SU-DHL-6 (cell line): Measurements from ENCODE around the gene STPG2.

Experiments used
- H2AFZ ChIP-seq: fragments of 200-600 bp; sonication (generic); 2 replicates; pipeline ENCODE4 v1.6.1; 2014; ENCODE audit warnings: low read depth, mild to moderate bottlenecking, moderate library complexity, mixed read lengths, antibody characterized with exemption, low read length; ENCODE audit not compliant: severe bottlenecking
- H3F3A ChIP-seq: fragments of 200-600 bp; shearing (Covaris generic); 2 replicates; pipeline ENCODE4 v1.6.0; 2016; ENCODE audit warnings: antibody characterized with exemption, mild to moderate bottlenecking; ENCODE audit not compliant: insufficient read depth
- H3K27ac ChIP-seq: fragments of 200-600 bp; sonication (generic); 2 replicates; pipeline ENCODE4 v1.5.1; 2016; ENCODE audit warnings: low read depth, mild to moderate bottlenecking, low read length, moderate library complexity, mixed read lengths
- H3K27me3 ChIP-seq: fragments of 200-600 bp; sonication (generic), shearing (Covaris generic); 2 replicates; pipeline ENCODE4 v1.6.0; 2014; ENCODE audit warnings: mild to moderate bottlenecking, low read length
- H3K36me3 ChIP-seq: fragments of 200-600 bp; sonication (generic); 2 replicates; pipeline ENCODE4 v1.6.1; 2014; ENCODE audit warnings: mild to moderate bottlenecking, low read length, mixed read lengths
- H3K4me2 ChIP-seq: fragments of 300-600, 200-600 bp; shearing (Covaris generic), sonication (generic); 2 replicates; pipeline ENCODE4 v1.6.0; 2014; ENCODE audit warnings: low read length, low read depth, mild to moderate bottlenecking; ENCODE audit not compliant: poor library complexity, severe bottlenecking
- H3K4me3 ChIP-seq: fragments of 200-600 bp; sonication (generic); 2 replicates; pipeline ENCODE4 v1.5.1; 2014; ENCODE audit warnings: antibody characterized with exemption, low read length, mild to moderate bottlenecking, mixed read lengths; ENCODE audit not compliant: insufficient read depth, poor library complexity, severe bottlenecking
- H3K79me2 ChIP-seq: fragments of 200-600 bp; sonication (generic); 2 replicates; pipeline ENCODE4 v1.6.1; 2014; ENCODE audit warnings: mild to moderate bottlenecking, low read length, moderate library complexity; ENCODE audit not compliant: insufficient read depth
- H3K9ac ChIP-seq: fragments of 200-600 bp; sonication (generic); 2 replicates; pipeline ENCODE4 v1.7.0; 2014; ENCODE audit warnings: mild to moderate bottlenecking, low read length
- H3K9me2 ChIP-seq: fragments of 200-600 bp; sonication (generic); replicated peaks from 2 replicates; pipeline ENCODE4 v1.6.1; 2014; ENCODE audit warnings: low read length; ENCODE audit not compliant: insufficient read depth
- H3K9me3 ChIP-seq: fragments of 200-600 bp; sonication (generic); 2 replicates; pipeline ENCODE4 v1.6.1; 2014; ENCODE audit warnings: low read length, mixed read lengths; ENCODE audit not compliant: insufficient read depth
- H4K20me1 ChIP-seq: fragments of 200-600 bp; sonication (generic); 2 replicates; pipeline ENCODE4 v1.6.1; 2014; ENCODE audit warnings: low read depth, mild to moderate bottlenecking, antibody characterized with exemption, low read length, moderate library complexity, mixed read lengths
- EZH2phosphoT487 ChIP-seq: fragments of 200-600 bp; sonication (generic), shearing (Covaris generic); conservative IDR thresholded peaks from 2 replicates; pipeline ENCODE4 v1.6.1; 2018; ENCODE audit warnings: mild to moderate bottlenecking, antibody characterized with exemption, low read length, moderate library complexity, mixed read lengths
- TF ChIP-seq, protein P1 (sequence below): fragments of 200-600 bp; sonication (generic); IDR thresholded peaks from one replicate; pipeline ENCODE4 v1.5.1; 2017; ENCODE audit warnings: antibody characterized with exemption, mild to moderate bottlenecking, low read length, moderate library complexity; ENCODE audit not compliant: insufficient read depth, poor library complexity, severe bottlenecking

STPG2 gene

DNA sequence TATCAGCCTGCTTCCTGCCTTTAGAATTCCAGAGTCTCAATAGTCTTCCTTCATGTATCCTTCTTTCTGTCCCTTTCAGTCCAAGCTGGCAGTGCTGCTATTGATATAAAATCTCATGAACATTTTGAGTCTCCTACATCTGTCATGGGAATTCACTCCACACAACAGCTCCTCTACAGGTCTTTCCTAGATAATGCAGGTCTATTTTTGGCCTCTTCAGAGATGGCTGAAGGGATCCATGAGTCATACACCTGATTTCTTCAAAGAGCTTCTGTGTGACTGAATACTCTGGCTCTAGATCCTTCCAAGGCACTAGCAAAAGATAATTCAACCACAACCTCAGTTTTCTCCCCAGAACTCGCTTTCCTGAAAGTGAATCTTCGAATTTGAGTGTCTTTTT lies 115.4 kb downstream of the STPG2 start:
- Histone ChIP-seq H3F3A (no peaks in the 10 kb centered on the region), H2AFZ (no peak overlapping the region), H3K9ac (no peak overlapping the region), H3K36me3 (no peaks in the 10 kb centered on the region), H3K79me2 (no peaks in the 10 kb centered on the region), H3K27me3 (no peaks in the 10 kb centered on the region), H3K9me2 (no peaks in the 10 kb centered on the region), H3K4me3 (no peak overlapping the region), H3K9me3 (no peaks in the 10 kb centered on the region), H3K4me2 (no peak overlapping the region), H3K27ac (no peak overlapping the region), H4K20me1 (no peaks in the 10 kb centered on the region)
- TF ChIP-seq, protein P1, sequence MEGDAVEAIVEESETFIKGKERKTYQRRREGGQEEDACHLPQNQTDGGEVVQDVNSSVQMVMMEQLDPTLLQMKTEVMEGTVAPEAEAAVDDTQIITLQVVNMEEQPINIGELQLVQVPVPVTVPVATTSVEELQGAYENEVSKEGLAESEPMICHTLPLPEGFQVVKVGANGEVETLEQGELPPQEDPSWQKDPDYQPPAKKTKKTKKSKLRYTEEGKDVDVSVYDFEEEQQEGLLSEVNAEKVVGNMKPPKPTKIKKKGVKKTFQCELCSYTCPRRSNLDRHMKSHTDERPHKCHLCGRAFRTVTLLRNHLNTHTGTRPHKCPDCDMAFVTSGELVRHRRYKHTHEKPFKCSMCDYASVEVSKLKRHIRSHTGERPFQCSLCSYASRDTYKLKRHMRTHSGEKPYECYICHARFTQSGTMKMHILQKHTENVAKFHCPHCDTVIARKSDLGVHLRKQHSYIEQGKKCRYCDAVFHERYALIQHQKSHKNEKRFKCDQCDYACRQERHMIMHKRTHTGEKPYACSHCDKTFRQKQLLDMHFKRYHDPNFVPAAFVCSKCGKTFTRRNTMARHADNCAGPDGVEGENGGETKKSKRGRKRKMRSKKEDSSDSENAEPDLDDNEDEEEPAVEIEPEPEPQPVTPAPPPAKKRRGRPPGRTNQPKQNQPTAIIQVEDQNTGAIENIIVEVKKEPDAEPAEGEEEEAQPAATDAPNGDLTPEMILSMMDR, result no peak
- no peak for TF ChIP-seq EZH2phosphoT487

DNA sequence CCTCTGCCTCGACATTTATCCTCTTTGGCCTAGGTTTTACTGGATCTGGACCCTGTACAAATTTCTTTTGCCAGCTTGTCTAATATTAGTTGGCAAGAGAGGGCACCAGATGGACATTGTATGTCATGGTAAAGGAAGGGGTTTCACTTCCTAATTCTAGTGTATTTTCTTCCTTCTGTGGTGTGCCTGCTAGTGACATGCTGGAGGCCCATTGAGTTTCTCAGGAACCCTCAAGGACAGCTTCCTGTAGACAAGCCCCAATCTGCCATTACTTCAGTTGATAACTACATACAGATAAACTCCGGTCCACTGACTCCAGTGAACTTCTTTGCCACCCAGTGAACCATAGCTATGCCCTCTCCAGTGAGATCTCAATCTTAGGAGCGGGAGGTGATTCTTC lies 116.9 kb downstream of the STPG2 start:
- H3K36me3 ChIP-seq, result no peaks in the 10 kb centered on the region

DNA sequence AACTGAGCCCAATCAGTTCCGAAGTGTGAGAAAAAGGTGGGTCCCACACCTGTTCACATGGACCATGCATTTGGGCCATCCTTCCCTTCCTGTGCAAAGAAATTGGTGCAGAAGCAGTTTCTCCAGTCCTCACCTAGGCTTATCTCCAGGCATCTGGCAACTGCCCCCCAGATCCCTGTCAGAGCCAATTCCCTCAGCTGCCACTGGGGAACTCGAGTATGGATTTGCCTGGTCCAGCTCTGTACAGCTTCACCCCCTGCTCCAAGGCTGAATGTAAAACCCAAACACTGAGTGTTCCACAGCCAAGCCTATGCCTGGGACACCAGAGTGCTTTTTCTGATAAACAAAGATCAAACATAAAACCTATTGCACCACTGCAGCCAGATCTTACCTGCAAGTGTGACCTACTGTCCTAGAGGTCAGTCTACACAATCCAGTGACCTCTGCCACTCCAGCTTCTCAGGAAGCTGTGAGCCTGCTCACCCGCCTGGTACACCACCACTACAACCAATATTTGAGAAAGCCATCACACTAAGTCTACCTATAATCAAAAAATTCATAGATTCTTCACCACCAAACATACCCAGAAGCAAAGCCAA lies 136.4 kb downstream of the STPG2 start:
- Histone ChIP-seq H3K9me3 (no peaks in the 10 kb centered on the region), H3K27me3 (no peaks in the 10 kb centered on the region), H3K4me3 (no peak overlapping the region), H4K20me1 (no peaks in the 10 kb centered on the region), H3K4me2 (no peak overlapping the region), H3K9ac (no peak overlapping the region), H3K36me3 (no peaks in the 10 kb centered on the region), H3K79me2 (no peaks in the 10 kb centered on the region), H2AFZ (no peak overlapping the region), H3K9me2 (no peaks in the 10 kb centered on the region), H3K27ac (no peak overlapping the region), H3F3A (no peaks in the 10 kb centered on the region)
- TF ChIP-seq EZH2phosphoT487, result no peak
- TF ChIP-seq, protein P1, result no peak

More for the DNA sequence above, 116.9 kb downstream of the STPG2 start:
- no peak overlapping the region for H3K4me2 ChIP-seq
- no peak for TF ChIP-seq EZH2phosphoT487
- TF ChIP-seq, protein P1, result no peak
- H3K27ac ChIP-seq, result no peak overlapping the region
- H3K9me2 ChIP-seq, result no peaks in the 10 kb centered on the region
- H3F3A ChIP-seq, result no peaks in the 10 kb centered on the region
- H3K9me3 ChIP-seq, result no peaks in the 10 kb centered on the region
- H4K20me1 ChIP-seq, result no peaks in the 10 kb centered on the region
- no peak overlapping the region for H2AFZ ChIP-seq
- H3K4me3 ChIP-seq, result no peak overlapping the region
- H3K27me3 ChIP-seq, result no peaks in the 10 kb centered on the region
- H3K79me2 ChIP-seq, result no peaks in the 10 kb centered on the region
- no peak overlapping the region for H3K9ac ChIP-seq
